Stimulated activated CD8-positive, alpha-beta memory T cell treated with anti-CD3 and anti-CD28 coated beads, Interleukin-7, amount 100 ng/mL, for 4 hours (primary cell): ENCODE results near the gene LYRM9.
"Not testable (repeated sequence)": the region's sequence is repeated elsewhere in the genome, so short reads cannot be mapped to it uniquely, and the experiment has no call there.

Source experiments
- DNase-seq, 2 donors: peaks; one replicate each; pipeline ENCODE4 v3.0.0-alpha.2; 2020; ENCODE audit warnings: low read depth in 2 of 2

Gene LYRM9

DNA sequence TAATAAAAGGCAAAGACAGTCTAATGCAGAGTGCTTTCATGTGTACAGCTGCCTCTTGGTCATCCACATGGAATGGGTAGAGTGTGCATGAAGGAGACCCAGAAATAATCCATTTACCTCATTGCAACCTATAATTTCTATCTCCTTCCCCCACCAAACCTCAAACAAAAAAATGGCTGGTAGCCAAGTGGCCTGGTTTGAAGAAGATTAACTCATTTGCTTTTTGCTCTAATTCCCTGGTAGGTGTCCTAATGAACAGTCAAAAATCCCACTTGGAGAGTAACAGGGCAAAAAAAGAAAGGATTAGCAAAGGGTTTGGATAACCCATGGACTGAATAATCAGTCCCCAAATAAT is 13.0 kb upstream of the LYRM9 start:
- DNase-seq = no peak

- DNase-seq = no peak
Measured at GRCh38 chr17:27905447-27906225, 12.5 kb upstream of the LYRM9 start.

DNA sequence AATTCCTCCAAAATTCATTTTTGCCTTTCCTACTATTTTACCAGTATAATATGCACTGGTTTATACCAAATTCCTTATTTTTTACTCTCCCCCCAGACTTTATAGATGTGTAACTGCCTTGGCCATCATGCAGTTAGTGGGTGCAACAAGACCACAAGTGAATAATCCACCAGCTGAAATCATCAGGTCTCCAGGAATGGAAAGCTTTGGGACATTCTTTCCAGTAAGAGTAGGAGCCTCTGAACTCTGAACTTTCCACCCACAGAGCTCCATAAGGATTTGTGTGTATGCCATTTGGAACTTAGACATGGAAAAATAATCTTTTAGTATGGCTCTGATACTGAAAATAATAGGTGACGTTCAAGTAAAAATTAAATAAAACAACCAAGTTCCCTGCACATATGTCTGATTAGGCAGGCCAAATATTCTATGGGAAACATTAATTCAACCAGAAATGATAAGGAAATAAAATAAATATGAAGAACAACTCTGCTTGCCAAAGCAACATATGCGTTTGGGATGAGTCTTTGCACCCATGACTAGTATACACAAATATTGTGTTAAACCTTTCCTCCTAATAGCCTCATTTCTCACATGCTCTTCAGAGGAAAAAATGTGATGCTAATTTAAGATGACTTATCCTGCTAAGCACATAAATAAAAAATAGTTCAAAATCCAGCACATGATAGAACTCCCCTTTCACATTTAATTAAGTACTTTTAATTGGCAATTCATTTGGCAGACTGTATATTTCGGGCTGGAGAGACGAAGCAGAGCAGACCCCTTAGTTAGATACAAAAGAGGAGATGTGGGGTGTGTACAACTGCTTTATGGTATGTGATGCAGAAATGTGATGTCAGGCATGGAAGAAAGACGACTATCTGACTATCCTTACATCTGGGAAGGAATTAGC is 11.6 kb upstream of the LYRM9 start:
- no peak for DNase-seq

- no peak for DNase-seq
Measured at GRCh38 chr17:27904114-27904513, 10.9 kb upstream of the LYRM9 start.

DNA sequence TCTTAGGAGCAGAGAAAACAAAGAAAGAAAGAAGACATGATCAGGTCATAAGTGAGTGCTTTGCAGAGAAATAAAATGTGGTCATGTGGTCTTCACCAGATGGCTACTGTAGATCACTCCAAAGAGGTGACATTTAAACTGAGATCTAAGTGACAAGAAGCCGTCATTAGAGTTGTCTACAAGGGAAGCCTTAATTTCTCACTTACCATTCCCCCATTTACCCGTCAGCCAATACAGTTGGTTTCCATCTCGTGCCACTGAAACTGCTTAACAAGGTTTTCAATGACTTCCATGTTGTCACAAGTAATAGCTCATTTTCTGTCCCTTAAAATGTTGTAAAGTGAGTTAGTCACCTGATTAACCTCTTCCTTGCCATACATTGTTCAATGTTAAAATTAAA is 6.4 kb upstream of the LYRM9 start:
- no peak for DNase-seq

GRCh38 chr17:27898096-27898495 is 4.9 kb upstream of the LYRM9 start:
- no peak for DNase-seq

GRCh38 chr17:27896701-27897100 is 3.5 kb upstream of the LYRM9 start:
- DNase-seq = no peak

DNA sequence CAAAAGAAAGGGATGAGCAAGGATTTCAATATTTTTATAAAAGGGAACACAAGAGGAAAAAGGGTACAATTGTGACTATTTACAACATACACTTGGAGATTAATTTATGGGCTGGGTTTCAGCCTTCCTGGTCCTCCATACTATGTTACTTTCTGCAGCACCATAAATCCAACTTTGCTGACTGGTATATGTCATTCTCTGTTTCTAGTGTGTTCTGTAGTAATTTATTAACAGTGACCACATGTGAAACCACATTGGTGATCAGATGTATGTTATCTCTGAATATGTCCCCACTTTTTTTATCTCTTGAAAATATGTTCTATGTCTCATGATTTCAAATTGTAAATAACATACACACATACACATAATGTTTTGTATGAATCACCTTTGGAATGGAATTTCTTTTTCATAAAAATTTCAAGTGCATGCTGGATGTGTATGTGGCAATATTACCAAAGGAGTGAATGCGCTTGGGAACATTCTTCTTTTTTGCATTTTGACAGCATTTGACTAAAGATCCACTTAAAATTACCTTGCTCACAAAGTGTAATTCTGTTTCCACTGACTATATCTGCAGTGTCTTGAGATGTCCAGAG is 2.9 kb upstream of the LYRM9 start:
- no peak for DNase-seq

GRCh38 chr17:27895123-27895895 is 2.1 kb upstream of the LYRM9 start:
- DNase-seq = no peak

DNA sequence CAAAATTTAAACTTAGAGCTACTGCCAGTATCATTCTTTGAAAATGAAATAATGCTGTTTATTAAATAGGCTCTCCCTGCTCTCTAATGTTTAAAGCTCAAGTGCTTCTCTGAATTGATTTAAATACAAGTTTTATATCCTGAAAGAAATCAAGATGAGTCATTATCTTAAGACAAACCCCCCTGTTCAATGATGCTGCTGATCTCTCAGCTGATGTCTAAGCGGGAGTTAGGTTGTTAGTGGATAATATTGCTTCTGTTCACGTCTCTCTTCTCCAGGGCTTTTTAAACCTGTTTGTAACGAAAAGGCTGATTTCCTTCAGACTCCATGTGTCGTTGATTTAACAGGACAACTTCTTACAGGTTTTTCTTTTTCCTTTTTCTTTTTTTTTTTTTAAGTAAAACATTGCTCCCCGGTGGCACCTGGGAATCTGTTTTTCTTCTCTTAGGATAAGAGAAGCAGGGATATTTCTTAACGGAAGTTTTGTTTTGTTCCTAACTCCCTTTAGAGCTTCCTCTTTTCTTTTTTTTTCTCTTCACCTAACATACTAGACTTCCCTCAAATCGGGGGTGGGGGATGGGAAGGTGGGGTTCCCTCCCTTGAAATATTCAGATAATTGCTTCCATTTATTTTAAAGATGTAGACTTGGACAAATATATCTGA is 807 bp upstream of the LYRM9 start:
- no peak for DNase-seq

- no peak for DNase-seq
Measured at GRCh38 chr17:27892542-27892865, 661 bp downstream of the LYRM9 start.

- DNase-seq = no peak
Measured at GRCh38 chr17:27891841-27892240, 1.3 kb downstream of the LYRM9 start.

DNA sequence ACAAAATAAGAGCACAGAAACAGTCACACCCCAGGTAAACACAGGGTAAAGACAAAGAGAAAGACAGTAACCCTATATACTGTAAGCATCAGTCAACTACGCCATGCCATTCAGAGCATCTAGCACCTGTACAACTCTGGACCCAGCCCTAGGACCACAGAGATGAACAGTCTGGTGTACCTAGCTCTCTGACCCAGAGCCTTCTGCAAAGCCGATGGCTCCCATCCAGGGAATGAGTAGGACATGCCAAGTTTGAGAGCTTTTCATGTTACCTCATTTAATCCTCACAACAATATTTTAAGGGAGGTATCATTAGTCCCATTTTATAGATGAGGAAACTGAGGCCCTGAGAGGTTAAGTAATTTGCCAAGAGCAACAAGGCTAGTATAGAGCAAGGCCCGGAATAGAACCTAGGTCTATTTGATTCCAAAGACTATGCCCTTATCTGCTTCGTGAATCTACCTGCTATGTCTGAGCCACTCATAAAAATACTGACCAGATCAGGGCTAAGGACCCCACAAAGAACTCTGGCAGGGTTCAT is 3.4 kb downstream of the LYRM9 start:
- DNase-seq = no peak

GRCh38 chr17:27888945-27889344 is 4.2 kb downstream of the LYRM9 start:
- DNase-seq = no peak

GRCh38 chr17:27888067-27888466 is 5.1 kb downstream of the LYRM9 start:
- DNase-seq = no peak

GRCh38 chr17:27886348-27886906 is 6.7 kb downstream of the LYRM9 start:
- DNase-seq = not testable (repeated sequence)

- DNase-seq = no peak
Measured at GRCh38 chr17:27882162-27882840, 10.9 kb downstream of the LYRM9 start.

- peak; percentile 25 to 29 for DNase-seq
Measured at GRCh38 chr17:27879987-27880608, 13.1 kb downstream of the LYRM9 start.

DNA sequence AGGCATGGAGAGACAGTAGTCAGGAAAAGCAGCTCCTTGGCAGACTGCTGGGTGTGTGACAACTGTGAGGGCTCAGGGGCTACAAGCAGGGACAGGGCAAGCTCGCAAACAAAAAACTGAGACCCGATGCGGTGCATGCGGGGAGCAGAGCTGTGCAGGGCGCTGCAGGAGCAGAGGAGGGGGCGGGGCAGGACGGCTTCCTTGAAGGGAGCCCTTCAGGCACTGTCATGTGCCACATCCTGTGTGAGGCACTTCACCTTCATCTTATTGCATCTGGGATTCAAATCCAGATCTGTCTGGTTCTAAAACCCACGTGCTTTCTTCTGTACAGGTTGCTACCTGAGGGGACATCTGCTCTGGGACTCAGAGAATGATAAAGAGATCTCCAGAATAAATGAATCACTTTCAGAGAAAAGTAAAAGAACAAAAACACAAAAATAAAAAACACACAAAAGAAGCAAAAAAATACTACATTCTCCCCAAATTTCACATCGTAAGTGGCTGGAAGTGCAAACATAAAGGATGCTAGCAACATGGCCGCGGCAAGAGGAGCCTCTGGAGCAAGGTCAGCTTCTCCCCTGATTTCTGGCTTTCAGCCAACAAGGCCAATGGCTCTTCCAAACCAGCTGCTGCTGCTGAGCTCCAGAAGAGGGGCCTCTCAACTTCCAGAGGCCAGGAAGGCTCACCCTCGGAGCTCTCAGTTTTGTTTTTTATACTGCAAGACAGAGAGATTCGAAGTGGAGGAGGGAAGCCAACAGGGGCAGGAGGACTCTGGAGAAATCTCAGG is 14.2 kb downstream of the LYRM9 start:
- no peak for DNase-seq
